GM21786 (cell line): ENCODE results near the gene TMEM135.
A peak's percentile ranks its signal among the peaks of the same experiment; 100 is the strongest.
"Not testable (repeated sequence)": the region's sequence is repeated elsewhere in the genome, so short reads cannot be mapped to it uniquely, and the experiment has no call there.

Experiments
- ATAC-seq: cut with Tn5 transposase; IDR thresholded peaks from one replicate; pipeline ENCODE4 v1.9.1; 2021; ENCODE audit not compliant: unreplicated experiment

The TMEM135 gene

GRCh38 chr11:87037450-87038234 lies at the start of gene TMEM135:
Gene TMEM135, plus strand, starts transcription at chr11:87037934. Its CDS starts 112 bp downstream, at chr11:87038046.
- peak; percentile 98 for ATAC-seq

- no peak for ATAC-seq
Observed at GRCh38 chr11:86988351-86988881, 49.3 kb upstream of the TMEM135 start.

DNA sequence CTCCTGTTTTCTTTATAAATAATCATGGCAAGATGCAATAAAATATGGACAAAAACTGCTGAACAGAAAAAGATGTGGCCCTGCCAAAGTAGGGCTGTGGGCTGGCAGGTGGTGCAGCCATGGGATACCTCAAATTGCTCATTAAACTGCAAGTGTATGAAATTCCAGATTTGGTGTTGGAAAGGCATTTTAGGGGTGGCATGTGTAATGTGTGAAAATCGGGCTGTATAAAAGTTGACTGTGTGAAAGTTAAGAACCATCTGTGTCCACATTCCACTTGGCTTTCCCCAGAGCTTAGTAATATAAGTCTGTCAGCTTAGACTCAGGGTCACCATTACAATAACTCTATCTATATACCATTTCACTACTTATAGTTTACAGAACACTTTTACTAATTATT lies 47.7 kb upstream of the TMEM135 start:
- no peak for ATAC-seq

- no peak for ATAC-seq
Observed at GRCh38 chr11:86990515-86990914, 47.2 kb upstream of the TMEM135 start.

DNA sequence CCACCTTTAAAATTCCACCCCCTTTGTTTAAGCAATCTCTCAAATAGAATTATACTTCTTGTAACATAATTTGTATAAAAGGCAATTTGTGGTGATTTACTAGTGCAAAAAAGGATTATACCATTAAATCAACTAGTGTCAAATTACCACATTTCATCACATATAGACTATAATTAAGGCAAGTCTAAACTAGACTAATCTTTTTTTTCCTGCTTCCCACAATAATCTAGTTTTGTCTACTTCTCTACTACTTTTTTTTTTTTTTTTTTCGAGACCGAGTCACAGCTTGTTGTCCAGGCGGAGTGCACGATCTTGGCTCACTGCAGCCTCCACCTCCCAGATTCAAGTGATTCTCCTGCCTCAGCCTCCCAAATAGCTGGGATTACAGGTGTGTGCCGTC lies 46.4 kb upstream of the TMEM135 start:
- ATAC-seq: no peak

- ATAC-seq: not testable (repeated sequence)
Observed at GRCh38 chr11:86992340-86992739, 45.4 kb upstream of the TMEM135 start.

DNA sequence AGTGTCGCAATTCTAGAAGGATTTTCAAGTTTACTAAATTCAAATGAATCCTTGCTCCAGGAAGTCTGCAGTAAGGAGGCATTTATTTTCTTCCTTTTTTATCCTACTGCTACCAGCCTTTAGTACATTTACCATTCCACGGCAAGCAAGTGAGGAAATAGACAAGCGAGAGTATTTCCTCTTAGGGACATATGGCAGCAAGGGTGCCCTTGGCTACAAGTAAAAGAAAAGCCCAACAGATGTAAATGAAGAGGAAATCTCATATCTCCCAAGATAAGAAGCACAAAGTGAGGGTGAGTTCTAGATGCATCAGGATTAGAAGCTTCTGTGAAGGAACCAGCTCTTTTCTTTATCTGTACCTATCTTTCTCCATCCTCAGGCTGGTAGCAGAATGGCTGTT lies 44.7 kb upstream of the TMEM135 start:
- no peak for ATAC-seq

DNA sequence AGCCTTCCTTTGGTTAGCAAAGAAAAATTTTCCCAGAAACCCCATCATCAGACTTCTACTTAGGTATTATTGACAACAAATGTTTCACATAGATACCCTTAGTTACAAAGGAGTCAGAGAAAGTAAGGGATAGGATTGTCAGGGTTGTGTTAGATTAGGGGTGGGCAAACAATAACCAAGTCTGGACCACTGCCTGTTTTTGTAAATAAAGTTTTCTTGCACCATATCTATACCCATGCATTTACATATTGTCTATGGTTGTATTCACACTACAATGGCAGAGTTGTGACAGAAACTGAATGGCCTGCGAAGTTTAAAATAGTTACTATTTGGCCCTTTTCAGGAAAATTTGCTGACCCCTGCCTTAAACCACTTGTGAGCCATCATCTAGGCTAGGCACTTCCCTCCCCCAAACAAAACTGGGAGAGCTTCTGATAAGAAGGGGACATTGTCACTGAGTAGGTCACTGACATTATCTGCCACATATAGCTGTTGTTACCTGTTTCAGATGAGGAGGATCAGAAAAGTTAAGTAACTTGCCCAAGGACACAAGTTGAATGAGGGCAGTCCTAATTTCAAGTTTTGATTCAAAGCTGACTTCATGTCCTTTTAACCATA lies 40.7 kb upstream of the TMEM135 start:
- ATAC-seq: no peak

DNA sequence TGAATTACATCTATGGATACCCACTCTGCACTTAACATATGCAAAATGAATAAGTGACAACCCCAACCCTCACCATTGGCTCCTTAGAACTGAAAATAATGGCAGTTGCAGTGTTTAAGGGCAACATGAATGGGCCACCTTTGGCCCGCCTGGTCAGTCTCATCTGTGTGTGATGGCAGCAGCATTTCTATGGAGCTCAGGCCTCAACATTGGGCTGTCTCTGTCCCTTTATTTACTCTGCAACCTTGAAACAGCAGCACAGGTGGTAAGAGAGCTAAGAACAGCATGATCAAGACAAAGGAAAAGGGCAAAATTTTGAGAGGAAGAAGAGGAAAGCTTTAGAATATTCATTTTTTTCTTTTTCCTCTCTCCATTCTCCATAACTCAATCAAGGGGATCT lies 38.3 kb upstream of the TMEM135 start:
- ATAC-seq: no peak

DNA sequence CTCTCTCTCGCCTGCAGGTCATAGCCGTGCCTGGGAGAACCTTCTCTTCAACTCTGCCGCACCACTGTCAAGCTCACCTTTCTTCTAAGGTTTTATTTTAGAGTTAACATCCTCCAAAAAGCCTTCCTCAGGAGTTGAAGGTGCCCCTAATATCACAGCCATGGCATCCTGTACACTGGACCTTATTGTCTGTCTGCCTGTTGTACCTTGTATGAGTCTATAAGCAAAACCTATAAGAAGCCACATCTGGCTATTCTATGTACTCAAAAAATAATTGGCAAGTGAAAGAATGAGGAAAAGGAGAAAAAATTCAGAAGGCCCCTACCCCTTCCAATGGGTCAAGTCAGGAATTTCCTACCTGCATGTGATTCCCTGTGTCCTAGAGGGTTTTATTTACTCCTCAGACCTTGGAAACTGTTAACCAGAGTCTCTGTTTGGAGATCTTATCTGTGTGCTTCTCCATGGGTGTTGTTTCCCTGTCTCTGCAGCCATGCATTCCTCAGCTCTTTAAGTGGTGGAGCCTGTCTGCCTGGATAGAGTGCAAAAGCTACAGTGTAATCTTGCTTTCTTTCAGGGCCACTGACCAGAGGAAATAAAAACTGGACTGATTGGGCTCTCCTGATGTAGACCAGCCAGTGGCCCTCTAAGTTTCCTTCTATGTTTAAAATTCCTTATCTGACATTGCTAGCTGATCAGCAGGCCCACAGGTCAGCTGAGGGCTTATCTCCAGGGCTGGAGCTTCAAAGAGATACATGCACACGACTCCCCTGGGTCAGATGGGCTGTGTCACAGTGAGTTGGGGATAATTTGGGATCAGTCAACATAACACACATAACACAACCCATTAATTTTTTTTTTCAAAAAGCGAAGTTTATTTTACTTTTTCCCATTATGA lies 37.6 kb upstream of the TMEM135 start:
- no peak for ATAC-seq

DNA sequence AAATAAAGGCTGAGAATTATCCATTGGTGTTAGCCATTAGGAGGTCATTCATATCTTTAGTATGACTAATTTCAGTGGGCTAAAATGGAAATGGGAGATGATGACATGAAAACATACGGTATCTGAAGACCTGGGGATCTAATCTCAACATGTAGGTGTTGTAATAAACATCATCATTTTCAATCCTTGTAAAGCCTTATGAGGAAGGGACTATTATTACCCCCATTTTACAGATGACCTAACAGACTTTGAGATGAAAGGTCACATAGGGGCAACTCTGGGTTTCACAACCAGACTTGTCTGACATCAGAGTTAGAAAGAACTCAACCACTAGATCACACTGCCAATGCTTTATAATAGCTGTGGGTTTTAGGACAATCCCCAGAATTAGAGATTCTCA lies 34.8 kb upstream of the TMEM135 start:
- ATAC-seq: no peak

DNA sequence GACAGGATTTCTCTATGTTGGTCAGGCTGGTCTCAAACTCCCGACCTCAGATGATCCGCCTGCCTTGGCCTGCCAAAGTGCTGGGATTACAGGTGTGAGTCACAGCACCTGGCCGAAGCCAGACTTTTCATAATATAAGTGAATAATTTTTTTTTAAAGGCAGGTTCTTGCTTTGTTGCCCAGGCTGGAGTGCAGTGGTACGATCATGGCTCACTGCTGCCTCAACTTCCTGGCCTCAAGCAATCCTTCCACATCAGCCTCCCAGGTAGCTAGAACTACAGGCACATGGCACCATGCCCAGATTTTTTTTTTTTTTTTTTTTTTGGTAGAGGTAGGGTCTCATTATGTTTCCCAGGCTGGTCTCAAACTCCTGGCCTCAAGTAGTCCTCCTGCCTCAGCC lies 33.5 kb upstream of the TMEM135 start:
- not testable (repeated sequence) for ATAC-seq

GRCh38 chr11:87005569-87005921 lies 32.2 kb upstream of the TMEM135 start:
- no peak for ATAC-seq

GRCh38 chr11:87006035-87006434 lies 31.7 kb upstream of the TMEM135 start:
- no peak for ATAC-seq

DNA sequence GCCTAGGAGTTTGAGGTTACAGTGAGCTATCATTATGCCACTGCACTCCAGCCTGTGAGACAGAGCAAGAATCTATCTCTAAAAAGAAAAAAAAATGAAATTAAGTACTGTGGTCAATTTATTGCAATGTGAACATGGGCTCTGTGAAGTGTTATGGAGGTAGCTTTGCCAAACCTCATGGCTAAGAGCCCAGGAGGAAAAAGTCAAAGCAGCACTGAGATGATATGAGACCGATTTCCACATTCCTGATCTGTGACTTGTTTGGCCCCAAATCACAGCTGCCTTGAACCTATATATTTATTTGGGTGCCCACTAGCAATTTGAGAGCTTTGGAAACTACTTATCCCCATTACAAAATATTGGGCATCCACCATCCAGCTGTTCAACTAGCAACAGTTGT lies 29.8 kb upstream of the TMEM135 start:
- ATAC-seq: no peak

DNA sequence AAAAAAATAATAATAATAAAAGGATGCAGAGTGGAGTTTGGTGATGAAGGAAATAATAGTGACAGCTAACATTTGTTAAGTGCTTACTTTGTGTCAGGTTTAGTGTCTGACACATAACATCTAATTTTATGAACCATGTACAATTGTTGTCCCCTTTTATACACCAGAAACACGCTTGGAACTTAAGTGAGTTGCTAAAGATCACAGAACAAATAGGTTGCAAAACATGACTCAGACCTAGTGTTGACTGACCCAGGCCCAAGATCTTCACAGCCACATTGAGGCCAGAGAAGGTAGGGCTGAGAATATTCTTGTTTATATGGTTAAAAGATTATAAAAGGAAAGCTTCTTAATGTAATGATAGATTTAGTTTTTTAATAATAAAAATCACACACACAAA lies 25.6 kb upstream of the TMEM135 start:
- ATAC-seq: no peak

GRCh38 chr11:87012673-87013072 lies 25.1 kb upstream of the TMEM135 start:
- ATAC-seq: no peak

GRCh38 chr11:87013912-87014825 lies 23.6 kb upstream of the TMEM135 start:
- ATAC-seq: no peak

DNA sequence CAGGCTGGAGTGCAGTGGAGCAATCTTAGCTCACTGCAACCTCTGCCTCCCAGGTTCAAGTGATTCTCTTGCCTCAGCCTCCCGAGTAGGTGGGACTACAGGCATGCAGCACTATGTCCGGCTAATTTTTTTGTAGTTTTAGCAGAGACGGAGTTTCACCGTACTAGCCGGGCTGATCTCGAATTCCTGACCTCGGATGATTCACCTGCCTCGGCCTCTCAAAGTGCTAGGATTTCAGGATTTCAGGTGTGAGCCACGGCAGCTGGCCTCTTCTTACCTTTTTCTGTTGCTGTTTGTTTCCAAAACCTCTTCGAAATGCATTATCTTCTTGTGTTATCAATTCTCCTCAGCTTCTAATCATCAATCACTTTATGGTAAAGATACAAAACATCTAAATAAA lies 22.1 kb upstream of the TMEM135 start:
- ATAC-seq: no peak

- no peak for ATAC-seq
Observed at GRCh38 chr11:87019613-87020271, 18.0 kb upstream of the TMEM135 start.
